GM19452 (cell line): ENCODE data around the gene STK17B.
"Not testable (repeated sequence)": the region's sequence is repeated elsewhere in the genome, so short reads cannot be mapped to it uniquely, and the experiment has no call there.

Source experiments
- ATAC-seq: cut with Tn5 transposase; IDR thresholded peaks from one replicate; pipeline ENCODE4 v1.9.1; 2021; ENCODE audit not compliant: unreplicated experiment

Gene STK17B

DNA sequence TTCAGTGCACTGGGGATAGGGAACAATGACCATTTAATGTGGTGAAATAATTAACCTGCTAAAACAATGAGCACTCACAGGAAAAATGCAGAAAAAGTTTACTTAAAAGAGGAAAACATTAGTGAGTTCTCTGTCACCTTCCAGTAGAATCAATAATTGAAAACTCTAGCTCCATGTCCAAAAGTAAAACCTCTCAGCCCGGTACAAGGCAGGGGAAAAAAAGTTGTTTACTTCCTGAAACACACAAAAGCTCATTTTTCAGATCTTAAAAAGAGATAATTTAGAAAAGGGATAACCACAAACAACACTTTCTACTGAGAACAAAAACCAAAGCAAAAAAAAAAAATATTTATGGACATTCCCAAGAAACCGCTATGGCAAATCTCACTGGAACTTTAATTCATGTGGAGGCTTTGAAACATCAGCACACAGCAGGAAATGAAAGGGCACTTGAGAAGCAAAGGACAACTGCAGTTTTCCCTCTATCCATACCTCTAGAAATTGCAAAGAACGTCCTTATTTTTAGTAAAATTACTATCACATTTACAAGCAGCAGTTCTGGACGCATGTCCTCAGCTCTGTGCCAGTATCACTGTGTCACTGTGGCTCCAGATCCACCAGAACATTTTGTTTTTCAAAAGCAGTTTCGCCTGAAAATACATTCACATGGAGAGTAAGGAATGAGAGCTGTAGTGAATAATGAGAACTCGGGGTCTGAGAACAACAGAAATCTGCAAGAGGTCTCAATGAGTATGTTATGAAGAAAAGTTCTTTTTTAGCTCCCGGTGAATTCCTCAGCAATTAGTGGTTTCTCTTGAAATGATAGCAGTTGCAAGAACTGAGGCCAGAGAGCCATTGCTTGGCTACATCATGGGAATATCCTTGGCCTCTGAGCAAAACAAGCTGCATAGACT, 58.1 kb downstream of the STK17B start:
- no peak for ATAC-seq

DNA sequence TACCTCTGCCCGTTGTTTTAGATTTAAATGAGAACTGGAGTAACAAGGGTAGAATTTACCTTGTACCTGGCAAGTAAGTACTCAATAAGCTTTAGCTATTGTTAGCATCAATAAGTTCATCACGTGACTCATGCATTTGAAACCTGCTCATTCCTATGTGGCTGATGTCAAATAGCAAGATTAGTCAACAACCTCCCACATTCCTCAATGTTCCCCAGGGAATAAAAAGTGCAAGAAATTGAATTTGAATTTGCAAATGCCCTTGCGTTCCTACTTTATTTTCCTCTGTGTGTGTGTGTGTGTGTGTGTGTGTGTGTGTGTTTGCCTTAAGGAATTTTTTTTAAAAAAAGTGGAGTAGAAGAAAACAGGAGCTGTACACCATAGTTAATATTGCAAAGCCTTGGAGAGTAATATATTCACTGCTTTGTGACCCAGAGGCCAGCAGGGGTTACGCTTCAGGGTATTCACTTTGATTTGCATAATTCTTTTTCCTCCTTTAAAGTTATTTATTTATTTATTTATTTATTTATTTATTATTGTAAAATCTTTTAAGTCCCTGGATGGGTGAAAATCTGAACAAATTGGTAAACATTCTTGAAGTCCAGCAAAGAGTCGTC, 58.9 kb downstream of the STK17B start:
- ATAC-seq: no peak

DNA sequence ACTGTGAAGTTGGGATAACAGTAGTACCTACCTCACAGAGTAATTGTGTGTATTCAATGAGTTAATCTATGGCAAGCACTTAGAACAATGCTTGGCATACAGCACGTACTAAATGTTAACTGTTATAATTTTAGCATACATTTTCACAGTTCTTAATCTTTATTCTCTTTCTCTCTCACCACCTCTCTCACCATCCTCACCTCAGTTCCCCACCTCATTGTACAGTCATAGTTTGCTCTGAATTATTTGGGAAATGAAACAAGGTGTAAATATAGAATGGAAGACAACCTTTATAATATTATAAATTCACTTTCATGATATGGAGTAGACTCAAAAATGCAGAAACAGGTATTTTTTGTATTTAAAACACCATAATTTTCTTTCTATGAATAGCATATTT, 62.8 kb downstream of the STK17B start:
- no peak for ATAC-seq

DNA sequence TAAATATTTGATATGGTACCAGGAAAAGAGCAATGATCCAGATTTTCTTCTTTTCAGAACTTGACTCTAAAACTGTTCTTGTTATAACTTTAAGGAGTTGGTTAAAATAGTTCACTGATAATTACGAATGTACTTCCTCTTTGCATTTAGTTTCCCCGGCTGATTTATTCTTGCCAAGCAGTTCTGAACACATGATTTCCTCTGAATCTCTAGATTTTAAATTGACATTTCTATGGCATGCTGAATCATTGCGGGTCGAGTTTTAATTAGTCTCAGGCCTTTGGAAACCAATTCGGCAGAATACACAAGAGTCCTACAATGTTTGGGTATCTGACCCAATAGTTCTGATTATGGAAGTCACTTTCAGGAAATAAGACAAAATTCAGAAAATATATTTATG, 65.4 kb downstream of the STK17B start:
- no peak for ATAC-seq

DNA sequence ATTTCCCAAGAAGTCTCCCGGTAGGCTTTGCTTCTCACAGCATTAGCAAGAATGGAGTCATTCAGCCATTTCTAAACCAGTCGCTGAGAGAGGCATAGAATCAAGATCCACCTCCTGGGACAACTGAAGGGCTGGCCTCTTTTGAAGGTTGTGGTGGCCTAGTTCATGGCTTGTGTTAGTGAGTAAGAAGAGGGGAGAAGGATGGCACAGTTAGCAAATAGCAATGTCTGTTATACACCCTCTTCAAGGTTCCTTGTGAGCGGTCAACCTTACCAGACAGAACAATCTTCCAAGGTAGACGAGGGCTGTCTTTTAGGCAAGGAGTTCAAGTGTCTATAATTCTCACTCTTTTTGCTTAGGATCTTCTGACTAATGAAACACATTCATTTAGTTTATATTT, 67.3 kb downstream of the STK17B start:
- ATAC-seq: no peak

DNA sequence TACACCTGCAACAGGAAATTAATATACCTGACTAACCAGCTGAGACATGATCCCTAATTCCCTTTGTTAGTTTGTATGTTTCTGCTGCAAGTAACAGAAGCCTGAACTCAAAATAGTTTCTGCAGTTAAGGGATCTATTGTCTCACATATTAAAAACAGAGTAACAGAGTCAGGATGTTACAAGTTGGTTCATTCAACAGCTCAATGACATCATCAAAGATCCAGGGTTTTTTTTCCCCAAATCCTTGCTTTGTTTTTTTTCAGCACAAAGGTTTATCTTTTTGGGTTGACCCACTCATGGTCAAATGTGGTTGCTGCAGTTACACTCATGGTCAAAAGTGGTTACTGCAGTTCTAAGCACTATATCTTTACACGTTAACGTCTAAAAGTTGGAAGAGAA, 67.8 kb downstream of the STK17B start:
- ATAC-seq: no peak

DNA sequence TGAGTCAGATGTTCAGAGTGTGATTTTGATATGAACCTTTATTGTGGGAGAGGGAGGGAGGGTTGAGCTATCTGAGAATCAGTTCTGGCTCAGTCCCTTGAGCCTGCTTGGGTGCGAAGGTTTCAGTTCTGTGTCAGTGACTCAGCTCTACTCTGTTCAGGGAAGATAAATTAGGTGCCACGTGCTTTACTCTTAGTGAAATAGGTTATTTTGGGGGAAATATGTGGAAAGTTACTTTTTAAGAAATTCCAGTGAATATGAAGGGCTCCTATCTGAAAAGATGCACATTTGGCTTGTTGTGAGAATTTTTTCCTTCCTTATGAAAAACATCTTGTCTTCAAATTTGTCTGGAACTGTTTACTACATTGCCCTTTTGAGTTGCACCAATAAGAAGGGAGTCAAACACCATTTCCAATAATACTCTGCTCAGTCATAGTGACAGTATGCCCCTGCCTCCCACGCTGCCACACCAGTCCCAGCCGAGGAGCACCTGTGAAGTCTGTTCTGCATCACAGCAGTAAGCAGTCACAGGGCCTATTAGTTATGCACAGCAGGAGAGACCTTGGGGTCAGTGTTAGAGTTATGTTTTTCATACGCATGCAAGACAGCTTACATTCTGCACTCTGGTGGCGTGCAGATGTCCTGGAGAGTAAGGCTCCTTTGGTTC, 69.9 kb downstream of the STK17B start:
- ATAC-seq: peak; percentile 95

DNA sequence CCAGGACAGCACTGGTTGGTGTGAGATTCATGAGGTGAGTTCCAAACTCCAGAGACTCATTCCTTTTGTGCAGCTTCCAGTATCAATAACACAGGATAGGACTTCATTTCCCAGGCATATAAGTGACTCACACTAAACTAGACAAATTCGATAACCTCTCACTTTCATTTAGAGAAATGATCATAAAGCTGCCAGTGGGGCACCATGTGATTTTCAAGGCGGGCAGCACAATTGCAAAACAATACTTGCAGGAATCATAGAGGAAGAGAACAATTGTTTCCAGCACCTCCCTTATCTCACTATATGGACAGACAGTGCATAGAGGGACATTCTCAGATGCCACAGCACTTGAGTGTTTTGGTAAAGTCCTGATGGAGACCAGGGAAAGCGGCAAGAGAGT, 71.5 kb downstream of the STK17B start:
- no peak for ATAC-seq

DNA sequence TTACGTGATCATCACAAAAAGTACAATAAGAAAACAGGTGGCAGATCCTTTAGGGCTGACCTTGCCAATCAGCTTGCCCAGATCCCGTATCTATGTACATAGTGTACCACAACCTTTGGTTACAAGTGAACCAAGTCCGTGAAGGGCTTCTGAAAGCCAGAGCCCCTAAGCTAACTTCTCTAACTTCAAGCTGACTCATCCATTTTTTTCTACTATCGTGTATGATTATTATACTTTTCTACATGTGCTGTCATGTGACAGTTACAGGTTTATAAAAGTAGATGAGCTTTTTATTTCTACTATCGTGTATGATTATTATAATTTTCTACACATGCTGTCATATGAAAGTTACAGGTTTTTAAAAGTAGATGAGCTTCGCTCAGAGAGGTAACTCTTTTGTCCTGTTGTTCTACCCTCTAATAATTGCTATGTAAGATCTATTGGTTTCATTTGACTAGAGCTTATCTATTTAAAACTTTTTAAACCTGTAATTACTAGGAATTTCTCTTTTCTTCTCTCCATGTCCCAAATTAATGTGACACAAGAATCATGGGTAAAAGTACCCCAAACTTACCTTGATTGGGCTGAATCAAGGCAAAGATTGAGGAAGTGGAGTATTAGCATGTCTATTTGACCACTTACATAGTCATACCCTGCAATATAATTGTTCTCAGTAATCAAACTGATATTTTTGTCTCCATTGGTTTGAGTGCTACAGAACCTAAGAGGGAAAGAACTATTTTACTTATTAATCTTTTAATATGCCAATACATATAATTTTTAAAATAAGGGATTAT, 73.3 kb downstream of the STK17B start:
- ATAC-seq: no peak

DNA sequence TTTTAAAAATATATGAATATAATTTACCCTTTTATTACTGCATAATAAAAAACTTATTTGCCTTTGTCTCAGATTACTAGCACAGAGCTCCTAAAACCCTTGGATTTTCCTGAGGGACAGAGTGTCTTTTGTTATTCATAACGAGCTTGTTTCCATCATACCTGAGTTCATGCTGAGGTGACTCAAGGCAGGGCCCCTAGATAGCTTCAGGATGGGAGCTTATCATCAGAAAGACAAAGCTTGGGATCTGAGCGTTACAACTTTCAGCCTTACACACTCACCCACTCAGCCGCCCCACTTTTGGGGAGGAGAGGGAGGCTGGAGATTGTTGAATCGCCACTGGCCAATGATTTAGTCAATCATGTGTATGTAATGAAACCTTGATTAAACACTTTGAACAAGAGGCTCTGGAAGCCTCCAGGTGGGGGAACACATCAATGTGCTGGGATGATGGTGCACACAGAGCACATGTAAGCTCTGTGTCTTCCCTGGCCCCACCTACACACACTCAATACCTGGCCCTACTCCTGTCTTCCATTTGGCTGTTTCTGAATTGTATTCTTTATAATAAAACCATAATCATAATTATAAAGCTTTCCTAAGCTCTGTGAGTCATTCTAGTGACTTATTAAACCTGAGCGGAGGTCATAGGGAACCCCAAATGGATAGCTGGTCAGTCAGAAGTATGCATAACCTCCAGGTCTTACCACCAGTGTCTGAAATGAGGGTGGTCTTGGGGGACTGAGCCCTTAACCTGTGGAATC, 74.2 kb downstream of the STK17B start:
- ATAC-seq: no peak

DNA sequence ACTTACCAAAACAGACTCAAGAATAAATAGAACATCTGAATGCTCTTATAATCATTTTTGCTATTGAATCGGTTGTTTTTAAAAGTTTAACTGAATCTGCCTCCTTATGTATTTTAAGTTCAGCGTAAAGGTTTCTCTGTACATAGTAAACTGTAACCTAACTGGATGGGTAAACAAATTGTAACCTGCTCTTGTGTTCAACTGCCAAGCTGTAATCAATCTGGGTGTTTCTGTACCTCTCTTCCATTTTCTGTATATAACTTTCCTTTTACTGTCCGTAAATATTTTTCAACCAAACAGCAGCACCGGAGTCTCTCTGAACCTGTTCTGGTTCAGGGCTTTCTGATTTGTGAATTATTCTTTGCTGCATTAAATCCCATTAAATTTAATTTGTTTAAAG, 75.1 kb downstream of the STK17B start:
- no peak for ATAC-seq

DNA sequence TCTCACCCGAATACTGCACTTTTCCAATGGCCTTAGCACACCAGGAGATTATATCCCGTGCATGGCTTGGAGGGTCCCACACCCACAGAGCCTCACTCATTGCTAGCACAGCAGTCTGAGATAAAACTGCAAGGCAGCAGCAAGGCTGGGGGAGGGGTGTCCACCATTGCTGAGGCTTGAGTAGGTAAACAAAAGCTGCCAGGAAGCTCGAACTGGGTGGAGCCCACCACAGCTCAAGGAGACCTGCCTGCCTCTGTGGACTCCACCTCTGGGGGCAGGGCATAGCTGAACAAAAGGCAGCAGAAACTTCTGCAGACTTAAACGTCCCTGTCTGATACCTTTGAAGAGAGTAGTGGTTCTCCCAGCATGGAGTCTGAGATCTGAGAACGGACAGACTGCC, 81.9 kb downstream of the STK17B start:
- ATAC-seq: not testable (repeated sequence)

DNA sequence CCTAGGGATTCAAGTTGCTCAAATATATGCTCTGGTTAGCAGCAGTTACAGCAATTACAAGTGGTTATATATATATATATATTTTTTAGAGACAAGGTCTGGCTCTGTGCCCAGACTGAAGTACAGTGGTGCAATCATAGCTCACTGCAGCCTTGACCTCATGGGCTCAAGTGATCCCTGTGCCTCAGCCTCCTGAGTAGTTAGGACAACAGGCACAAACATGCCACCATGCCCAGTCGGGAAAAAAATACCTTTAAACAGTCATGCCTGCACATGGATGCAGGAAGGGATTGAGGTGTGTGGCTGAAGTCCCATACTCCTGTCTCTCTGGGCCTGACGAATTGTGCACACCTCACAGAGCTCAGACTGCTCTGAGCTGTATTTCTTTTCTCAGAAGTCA, 83.2 kb downstream of the STK17B start:
- ATAC-seq: no peak

DNA sequence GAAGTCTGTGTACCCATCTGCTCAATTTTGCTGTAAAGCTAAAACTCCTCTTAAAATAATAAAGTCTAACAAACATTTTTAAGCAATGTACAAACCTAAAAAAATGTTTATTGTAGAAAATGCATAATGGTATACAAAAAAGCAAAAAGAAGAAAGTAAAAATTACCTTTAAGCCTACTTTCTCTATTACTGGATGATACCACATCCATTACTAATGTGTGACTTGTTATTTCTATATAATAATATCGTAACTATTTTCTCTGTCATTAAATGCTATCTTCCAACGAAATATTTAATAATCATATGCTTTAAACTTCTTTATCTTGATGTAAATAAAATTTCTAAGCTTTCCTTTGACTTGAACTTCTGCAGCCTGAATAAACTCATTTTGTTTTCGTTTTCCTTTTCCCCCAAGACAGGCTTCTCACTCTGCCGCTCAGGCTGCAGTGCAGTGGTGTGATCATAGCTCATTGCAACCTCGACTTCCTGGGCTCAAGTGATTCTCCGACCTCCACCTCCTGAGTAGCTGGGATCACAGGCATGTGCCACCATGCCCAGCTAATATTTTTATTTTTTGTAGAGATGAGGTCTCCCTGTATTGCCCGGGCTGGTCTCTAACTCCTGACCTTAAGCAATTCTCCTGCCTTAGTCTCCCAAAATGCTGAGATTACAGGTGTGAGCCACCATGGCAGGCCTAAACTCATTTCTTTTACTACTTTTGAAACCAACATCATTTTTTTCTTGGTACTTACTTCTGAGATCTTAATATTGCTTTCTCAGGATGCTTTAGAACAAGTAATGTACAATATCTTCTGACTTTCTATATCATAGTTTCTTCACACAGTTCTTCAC, 84.6 kb downstream of the STK17B start:
- no peak for ATAC-seq

DNA sequence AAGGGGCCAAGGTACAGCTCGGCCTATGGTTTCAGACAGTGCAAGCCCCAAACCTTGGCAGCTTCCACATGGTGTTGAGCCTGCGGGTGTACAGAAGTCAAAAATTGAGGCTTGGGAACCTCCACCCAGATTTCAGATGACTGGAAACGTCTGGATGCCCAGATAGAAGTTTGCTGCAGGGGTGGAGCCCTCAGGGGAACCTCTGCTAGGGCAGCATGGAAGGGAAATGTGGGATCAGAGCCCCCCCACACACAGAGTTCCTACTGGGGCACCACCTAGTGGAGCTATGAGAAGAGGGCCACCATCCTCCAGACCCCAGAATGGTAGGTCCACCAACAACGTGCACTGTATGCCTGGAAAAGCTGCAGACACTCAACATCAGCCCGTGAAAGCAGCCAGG, 87.8 kb downstream of the STK17B start:
- ATAC-seq: no peak
